GM18520 (cell line): Measurements from ENCODE around the gene PRKAG3.
"Not testable (repeated sequence)": the region's sequence is repeated elsewhere in the genome, so short reads cannot be mapped to it uniquely, and the experiment has no call there.

ENCODE experiments used
- ATAC-seq: cut with Tn5 transposase; IDR thresholded peaks from one replicate; pipeline ENCODE4 v1.9.1; 2021; ENCODE audit not compliant: unreplicated experiment

PRKAG3 gene

DNA sequence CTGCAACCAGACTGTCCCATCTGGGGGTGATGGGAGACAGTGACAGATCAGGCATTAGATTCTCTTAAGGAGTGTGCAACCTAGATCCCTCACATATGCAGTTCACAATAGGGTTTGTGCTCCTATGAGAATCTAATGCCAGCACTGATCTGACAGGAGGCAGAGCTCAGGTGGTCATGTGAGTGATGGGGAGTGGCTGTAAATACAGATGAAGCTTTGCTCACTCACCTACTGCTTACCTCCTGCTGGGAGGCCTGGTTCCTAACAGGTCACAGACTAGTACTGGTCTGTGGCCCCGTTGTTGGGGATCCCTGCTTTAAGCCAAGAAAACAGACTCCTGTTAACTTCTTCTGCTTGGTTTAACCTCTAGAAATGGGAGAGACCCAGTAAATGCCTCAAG, 46.5 kb downstream of the PRKAG3 start:
- ATAC-seq, result no peak

DNA sequence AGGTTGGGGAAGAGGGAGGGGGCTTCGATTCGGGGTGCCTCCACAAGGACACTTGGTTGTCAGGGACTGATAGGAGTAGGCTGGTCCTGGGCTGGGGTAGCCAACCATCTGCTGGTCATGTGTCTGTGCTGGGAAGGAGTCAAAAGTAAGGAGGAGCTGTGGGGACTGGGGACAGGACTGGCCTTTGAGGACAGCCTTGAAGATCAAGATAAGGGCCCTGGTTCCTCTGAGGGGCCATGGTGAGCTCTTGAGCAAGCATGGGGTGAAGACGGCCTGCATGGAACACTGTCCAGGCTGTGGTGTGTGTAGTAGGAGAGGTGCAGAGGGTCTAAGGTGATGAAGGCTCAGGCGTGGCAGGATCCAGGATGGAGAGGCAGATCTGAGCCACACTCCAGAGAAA, 47.9 kb downstream of the PRKAG3 start:
- ATAC-seq, result no peak

DNA sequence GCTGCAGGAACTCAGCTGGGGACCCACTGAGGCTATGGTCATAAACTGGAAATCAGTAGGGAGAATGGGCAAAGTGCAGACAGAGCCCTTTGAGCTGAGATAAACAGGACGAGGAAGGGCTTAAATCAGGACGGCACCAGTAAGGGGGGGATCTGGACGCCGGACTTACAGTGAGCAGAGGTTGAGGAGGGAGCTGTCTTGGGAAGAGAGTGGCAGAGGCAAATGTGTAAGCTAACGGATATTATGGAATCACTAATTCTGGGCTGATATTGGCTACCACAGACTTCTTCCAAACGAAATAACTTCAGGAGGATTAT, 49.1 kb downstream of the PRKAG3 start:
- no peak for ATAC-seq

DNA sequence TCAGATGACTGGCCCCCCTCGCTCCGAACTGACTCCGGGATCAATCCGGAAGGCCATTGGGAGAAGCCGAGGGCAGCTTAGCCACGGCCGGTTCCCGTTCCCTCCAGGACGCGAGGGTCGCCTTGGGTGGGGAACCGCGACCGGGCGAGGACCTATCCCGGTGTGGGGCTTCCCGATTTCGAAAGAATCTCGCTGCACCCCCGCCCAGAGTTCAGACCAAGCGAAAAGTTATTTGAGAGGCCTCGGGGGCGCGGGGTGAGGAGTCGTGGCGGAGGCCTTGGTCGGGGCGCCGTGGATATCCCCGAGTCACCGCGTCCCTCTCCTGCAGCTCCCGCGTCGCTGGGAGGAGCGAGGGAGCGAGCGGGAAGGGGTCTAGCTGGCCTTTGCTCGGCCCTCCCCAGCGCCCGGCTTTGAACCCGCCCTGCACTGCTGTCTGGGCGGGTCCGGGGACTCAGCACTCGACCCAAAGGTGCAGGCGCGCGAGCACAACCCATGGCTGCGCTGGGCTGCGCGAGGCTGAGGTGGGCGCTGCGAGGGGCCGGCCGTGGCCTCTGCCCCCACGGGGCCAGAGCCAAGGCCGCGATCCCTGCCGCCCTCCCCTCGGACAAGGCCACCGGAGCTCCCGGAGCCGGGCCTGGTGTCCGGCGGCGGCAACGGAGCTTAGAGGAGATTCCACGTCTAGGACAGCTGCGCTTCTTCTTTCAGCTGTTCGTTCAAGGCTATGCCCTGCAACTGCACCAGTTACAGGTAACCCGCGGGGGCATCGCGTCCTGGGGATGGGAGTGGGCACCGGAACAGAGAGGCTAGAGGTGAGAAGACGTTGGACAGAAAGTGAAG, 49.7 kb downstream of the PRKAG3 start, which contains the start of gene CYP27A1:
CYP27A1 (plus strand) TSS at position 457 of the 837 bp plus-strand sequence; CDS start at position 493, 36 bp downstream.
- ATAC-seq, result no peak

GRCh38 chr2:218780851-218781690, 50.5 kb downstream of the PRKAG3 start:
- no peak for ATAC-seq

- ATAC-seq, result no peak
Measured at GRCh38 chr2:218780046-218780445, 51.6 kb downstream of the PRKAG3 start.

GRCh38 chr2:218777276-218777990, 54.2 kb downstream of the PRKAG3 start:
- ATAC-seq, result no peak

- no peak for ATAC-seq
Measured at GRCh38 chr2:218776488-218776887, 55.1 kb downstream of the PRKAG3 start.

GRCh38 chr2:218773881-218774280, 57.7 kb downstream of the PRKAG3 start:
- ATAC-seq, result no peak

GRCh38 chr2:218772759-218773158, 58.8 kb downstream of the PRKAG3 start:
- ATAC-seq, result not testable (repeated sequence)
